OCI-LY7 (cell line): Measurements from ENCODE around the gene TM9SF2. TPM values are rescaled to one million over a fixed set of nuclear protein-coding genes. Genes with fewer than 3 reads are reported as not detected.

ENCODE experiments used
- BruUV-seq: library from RNA; stranded (reverse); fragments of 400-500 nt; replicated peaks from 2 replicates; lab custom pipeline; 2021; lab: Mats Ljungman, UMichigan
- CTCF ChIA-PET: fragments of 300-600 bp; sonication (Branson Sonifier 250); formaldehyde crosslinking; loops from one replicate; lab custom pipeline; 2022; ENCODE audit warnings: antibody characterized with exemption; ENCODE audit not compliant: unreplicated experiment; lab: Charles Lee
- POLR2A ChIA-PET: fragments of 300-600 bp; sonication (Branson Sonifier 250); formaldehyde crosslinking; loops from one replicate; lab custom pipeline; 2022; ENCODE audit warnings: antibody characterized with exemption; lab: Charles Lee
- DNase-seq: peaks from one replicate; pipeline ENCODE4 v3.0.0-alpha.2; 2015; ENCODE audit warnings: low spot score
- H2AFZ ChIP-seq: fragments of 200-600 bp; sonication (generic), shearing (Covaris generic); 2 replicates; pipeline ENCODE4 v1.6.1; 2014; ENCODE audit warnings: mild to moderate bottlenecking, antibody characterized with exemption, low read length, moderate library complexity
- H3K27ac ChIP-seq: fragments of 200-600 bp; sonication (generic); 2 replicates; pipeline ENCODE4 v1.5.1; 2014; ENCODE audit warnings: mixed run types, low read depth, mild to moderate bottlenecking, moderate library complexity, low read length, inconsistent platforms; ENCODE audit not compliant: poor library complexity, severe bottlenecking
- H3K36me3 ChIP-seq: fragments of 200-600 bp; sonication (generic); 2 replicates; pipeline ENCODE4 v1.6.1; 2014; ENCODE audit warnings: mild to moderate bottlenecking, antibody characterized with exemption, low read length, moderate library complexity, mixed read lengths; ENCODE audit not compliant: insufficient read depth
- H3K4me1 ChIP-seq: fragments of 200-600 bp; sonication (generic); 2 replicates; pipeline ENCODE4 v1.5.1; 2014; ENCODE audit warnings: mild to moderate bottlenecking, low read length; ENCODE audit not compliant: insufficient read depth, poor library complexity, severe bottlenecking
- H3K4me2 ChIP-seq: fragments of 200-600 bp; sonication (generic); 2 replicates; pipeline ENCODE4 v1.6.1; 2014; ENCODE audit warnings: mild to moderate bottlenecking, low read length
- H3K4me3 ChIP-seq: fragments of 200-600 bp; sonication (generic); 2 replicates; pipeline ENCODE4 v1.5.1; 2014; ENCODE audit warnings: mild to moderate bottlenecking, low read depth, low read length; ENCODE audit not compliant: poor library complexity, severe bottlenecking
- H3K79me2 ChIP-seq: fragments of 200-600 bp; sonication (generic); 2 replicates; pipeline ENCODE4 v1.6.1; 2016; ENCODE audit warnings: low read depth, mild to moderate bottlenecking, low read length, moderate library complexity, mixed read lengths; ENCODE audit not compliant: insufficient read depth
- H3K9me2 ChIP-seq: fragments of 200-600 bp; sonication (generic); 2 replicates; pipeline ENCODE4 v1.6.1; 2016; ENCODE audit warnings: mild to moderate bottlenecking, low read length, mixed read lengths; ENCODE audit not compliant: insufficient read depth
- H3K9me3 ChIP-seq: fragments of 200-600 bp; sonication (generic); 2 replicates; pipeline ENCODE4 v1.6.1; 2014; ENCODE audit warnings: mild to moderate bottlenecking, mixed run types, low read length, mixed read lengths
- H4K20me1 ChIP-seq: fragments of 200-600 bp; sonication (generic); 2 replicates; pipeline ENCODE4 v1.6.1; 2014; ENCODE audit warnings: mild to moderate bottlenecking, antibody characterized with exemption, low read length, moderate library complexity, mixed read lengths; ENCODE audit not compliant: insufficient read depth
- EZH2phosphoT487 ChIP-seq: fragments of 200-600 bp; sonication (generic); IDR thresholded peaks from 2 replicates; pipeline ENCODE4 v1.6.1; 2018; ENCODE audit warnings: low read depth, borderline replicate concordance, mild to moderate bottlenecking, mixed run types, antibody characterized with exemption, low read length, moderate library complexity, mixed read lengths
- intact Hi-C: fragments of 100-400 bp; cut with micrococcal nuclease; formaldehyde crosslinking; loops from one replicate; pipeline ENCODE4 v1.10.0; 2022; ENCODE audit not compliant: unreplicated experiment
- total RNA-seq, 2 experiments: library from RNA; depleted of rRNA in 1 of 2; stranded (reverse); fragments of >200 nt in 1 of 2; shearing (Covaris generic) in 1 of 2; gene quantifications; 2 replicates each; pipeline ENCODE4 v1.2.3, GENCODE V29; 2014 to 2022
- TF ChIP-seq, protein P1 (sequence below): fragments of 200-600 bp; sonication (generic); conservative IDR thresholded peaks from 2 replicates; pipeline ENCODE4 v1.5.1; 2014; ENCODE audit warnings: mild to moderate bottlenecking, antibody characterized with exemption, low read length, moderate library complexity, mixed read lengths

The TM9SF2 gene
- total RNA-seq, 2 experiments from 2014 or later: 17.8 to 27.3 TPM

DNA sequence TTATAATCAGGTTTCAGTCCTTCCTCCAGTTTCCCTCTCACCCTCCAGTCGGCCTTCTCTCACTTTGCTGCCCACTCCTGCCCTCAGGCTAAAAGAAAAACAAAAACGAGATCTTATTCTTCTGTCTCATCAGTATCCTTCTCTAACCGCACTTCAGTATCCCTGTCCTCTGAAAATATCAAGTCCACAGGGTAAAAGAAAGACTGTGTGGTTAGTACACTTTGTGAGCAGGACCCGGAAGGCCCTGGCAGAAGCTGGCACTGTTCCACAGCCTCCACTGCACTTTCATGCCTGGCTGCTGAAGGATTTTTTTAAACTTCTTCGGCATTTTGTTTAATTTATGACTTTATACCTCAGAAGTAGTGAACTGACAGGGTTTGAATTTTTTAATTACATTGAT lies 51.8 kb downstream of the TM9SF2 start:
- no TSS peak for BruUV-seq
- no peaks in the 10 kb centered on the region for H3K9me2 ChIP-seq
- TF ChIP-seq EZH2phosphoT487: no peak
- TF ChIP-seq, protein P1, sequence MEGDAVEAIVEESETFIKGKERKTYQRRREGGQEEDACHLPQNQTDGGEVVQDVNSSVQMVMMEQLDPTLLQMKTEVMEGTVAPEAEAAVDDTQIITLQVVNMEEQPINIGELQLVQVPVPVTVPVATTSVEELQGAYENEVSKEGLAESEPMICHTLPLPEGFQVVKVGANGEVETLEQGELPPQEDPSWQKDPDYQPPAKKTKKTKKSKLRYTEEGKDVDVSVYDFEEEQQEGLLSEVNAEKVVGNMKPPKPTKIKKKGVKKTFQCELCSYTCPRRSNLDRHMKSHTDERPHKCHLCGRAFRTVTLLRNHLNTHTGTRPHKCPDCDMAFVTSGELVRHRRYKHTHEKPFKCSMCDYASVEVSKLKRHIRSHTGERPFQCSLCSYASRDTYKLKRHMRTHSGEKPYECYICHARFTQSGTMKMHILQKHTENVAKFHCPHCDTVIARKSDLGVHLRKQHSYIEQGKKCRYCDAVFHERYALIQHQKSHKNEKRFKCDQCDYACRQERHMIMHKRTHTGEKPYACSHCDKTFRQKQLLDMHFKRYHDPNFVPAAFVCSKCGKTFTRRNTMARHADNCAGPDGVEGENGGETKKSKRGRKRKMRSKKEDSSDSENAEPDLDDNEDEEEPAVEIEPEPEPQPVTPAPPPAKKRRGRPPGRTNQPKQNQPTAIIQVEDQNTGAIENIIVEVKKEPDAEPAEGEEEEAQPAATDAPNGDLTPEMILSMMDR: no peak
- H3K9me3 ChIP-seq: no peaks in the 10 kb centered on the region
- H3K4me3 ChIP-seq: no peak overlapping the region
- no peak overlapping the region for H2AFZ ChIP-seq
- intact Hi-C loops: no loop called here
- H3K27ac ChIP-seq: no peak overlapping the region
- no peaks in the 10 kb centered on the region for H3K79me2 ChIP-seq
- H3K4me2 ChIP-seq: no peak overlapping the region
- peaks cover 40% of the 10 kb centered on the region for H3K36me3 ChIP-seq
- ChIA-PET CTCF (no interaction called here), POLR2A (no interaction called here)
- no peaks in the 10 kb centered on the region for H4K20me1 ChIP-seq
- no peaks in the 10 kb centered on the region for H3K4me1 ChIP-seq
- DNase-seq: no peak

DNA sequence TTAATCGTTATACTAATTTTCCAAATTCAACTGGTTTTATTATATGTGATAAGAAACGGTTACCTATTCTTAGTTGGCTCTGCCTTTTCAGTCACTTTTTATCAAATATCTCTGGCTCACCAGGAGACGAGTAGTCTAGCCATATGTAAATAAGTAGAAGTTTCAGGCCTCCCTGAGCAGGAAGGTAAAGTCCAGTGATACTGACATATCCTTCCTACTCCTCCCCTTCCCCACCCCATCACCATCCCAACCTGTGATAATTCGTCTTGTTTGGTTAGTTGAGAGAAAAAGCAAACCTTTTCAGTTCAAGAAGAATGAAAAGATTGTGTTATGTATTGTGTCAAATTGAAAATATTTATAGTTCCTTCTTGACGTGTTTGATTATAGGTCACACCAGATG lies 53.9 kb downstream of the TM9SF2 start:
- DNase-seq: no peak
- no peaks in the 10 kb centered on the region for H3K79me2 ChIP-seq
- H3K4me3 ChIP-seq: no peak overlapping the region
- no peak overlapping the region for H3K4me2 ChIP-seq
- H3K9me2 ChIP-seq: no peaks in the 10 kb centered on the region
- TF ChIP-seq, protein P1: no peak
- no peak for TF ChIP-seq EZH2phosphoT487
- no peaks in the 10 kb centered on the region for H3K4me1 ChIP-seq
- CTCF ChIA-PET: no interaction called here
- no peak overlapping the region for H3K27ac ChIP-seq
- no peaks in the 10 kb centered on the region for H3K9me3 ChIP-seq
- POLR2A ChIA-PET: interaction anchor here (0.7 kb wide), 1 partner anchor 351 kb away, joined by 3 read pairs; no protein-coding TSS in a partner anchor
- intact Hi-C loops: no loop called here
- peaks cover 42% of the 10 kb centered on the region for H3K36me3 ChIP-seq
- H2AFZ ChIP-seq: no peak overlapping the region
- no TSS peak for BruUV-seq
- H4K20me1 ChIP-seq: no peaks in the 10 kb centered on the region

DNA sequence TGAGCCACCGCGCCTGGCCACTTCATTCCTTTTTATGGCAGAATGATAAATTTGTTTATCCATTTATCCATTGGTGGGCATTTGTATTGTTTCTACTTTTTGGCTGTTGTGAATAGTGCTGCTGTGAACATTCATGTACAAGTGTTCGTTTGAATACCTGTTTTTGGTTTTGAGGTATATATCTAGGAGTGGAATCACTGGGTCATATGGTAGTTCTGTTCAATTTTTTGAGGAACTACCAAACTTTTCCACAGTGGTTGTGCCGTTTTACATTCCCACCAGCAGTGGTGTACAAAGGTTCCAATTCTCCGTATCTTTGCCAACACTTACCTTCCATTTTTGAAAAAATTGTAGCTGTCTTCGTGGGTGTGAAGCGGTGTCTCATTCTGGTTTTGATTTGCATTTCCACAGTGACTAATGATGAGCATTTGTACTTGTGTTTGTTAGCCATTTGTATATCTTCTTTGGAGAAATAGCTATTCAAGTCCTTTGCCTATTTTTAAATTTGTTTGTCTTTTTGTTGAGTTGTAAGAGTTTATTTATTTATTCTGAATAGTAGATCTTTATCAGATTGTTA lies 55.7 kb downstream of the TM9SF2 start:
- DNase-seq: no peak
- no peak for TF ChIP-seq EZH2phosphoT487
- TF ChIP-seq, protein P1: no peak
- Histone ChIP-seq H3K4me1 (no peaks in the 10 kb centered on the region), H3K27ac (no peak overlapping the region), H4K20me1 (no peaks in the 10 kb centered on the region), H3K4me2 (no peak overlapping the region), H3K79me2 (no peaks in the 10 kb centered on the region), H3K9me3 (no peaks in the 10 kb centered on the region), H2AFZ (no peak overlapping the region), H3K4me3 (no peak overlapping the region), H3K9me2 (no peaks in the 10 kb centered on the region), H3K36me3 (peaks cover 38% of the 10 kb centered on the region)
- intact Hi-C loops: no loop called here
- ChIA-PET CTCF (no interaction called here), POLR2A (interaction anchor here (0.6 kb wide), 1 partner anchor 102 kb away, joined by 4 read pairs; no protein-coding TSS in a partner anchor)
- BruUV-seq: no TSS peak
